BJ (cell line): ENCODE results near the gene CDC5L. TPM values are rescaled to one million over a fixed set of nuclear protein-coding genes. Genes with fewer than 3 reads are reported as not detected.

Experiments used
- CTCF ChIA-PET: fragments of 350-600 bp; formaldehyde crosslinking; extraction: SDS; loops from one replicate; lab custom pipeline; 2021; ENCODE audit warnings: antibody characterized with exemption, inconsistent platforms; lab: Yijun Ruan, JAX
- POLR2A ChIA-PET: fragments of 300-600 bp; sonication (Branson Sonifier 250); formaldehyde crosslinking; extraction: SDS; loops from one replicate; lab custom pipeline; 2021; ENCODE audit warnings: antibody characterized with exemption; lab: Charles Lee
- DNase-seq: peaks from one replicate; pipeline ENCODE4 v3.0.0-alpha.2; 2011; ENCODE audit warnings: low read depth
- H3K27me3 ChIP-seq: 2 replicates; pipeline ENCODE4 v1.6.0; 2011; ENCODE audit warnings: low read length; ENCODE audit not compliant: control insufficient read depth, insufficient read depth
- H3K36me3 ChIP-seq: 2 replicates; pipeline ENCODE4 v1.5.1; 2011; ENCODE audit warnings: low read length; ENCODE audit not compliant: control insufficient read depth, insufficient read depth
- H3K4me3 ChIP-seq: 2 replicates; pipeline ENCODE4 v1.5.1; 2011; ENCODE audit warnings: low read depth, mild to moderate bottlenecking, control low read depth, low read length
- CTCF ChIP-seq: IDR thresholded peaks from 2 replicates; pipeline ENCODE4 v1.5.1; 2011; ENCODE audit warnings: low read depth, mild to moderate bottlenecking, control low read depth, inconsistent platforms, low read length, moderate library complexity; ENCODE audit not compliant: insufficient read depth
- polyA plus RNA-seq: library from polyadenylated mRNA; depleted of rRNA; stranded (reverse); fragments of >200 nt; gene quantifications from 2 replicates; pipeline ENCODE4 v1.2.3, GENCODE V29; 2011

The CDC5L gene
- polyA plus RNA-seq, 1 experiment = 7.6 TPM

DNA sequence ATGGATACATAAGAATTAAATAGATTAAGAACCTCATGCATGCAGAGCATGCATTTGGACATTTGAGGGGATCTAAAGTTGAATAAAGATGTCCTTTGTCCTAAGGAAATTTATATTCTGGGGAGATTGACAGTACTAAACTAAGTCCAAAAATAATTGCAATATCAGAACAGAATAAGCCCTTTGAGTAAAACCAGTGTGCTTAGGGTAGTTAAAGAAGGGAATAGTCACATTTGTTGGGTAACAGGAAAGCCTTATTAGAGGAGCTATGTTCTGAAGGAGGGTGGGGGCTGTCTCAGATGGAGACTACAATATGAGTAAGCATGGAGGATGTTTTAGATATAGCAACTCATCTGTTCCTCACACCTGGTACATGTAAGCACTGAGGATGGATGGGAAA, 35.8 kb downstream of the CDC5L start:
- Histone ChIP-seq H3K36me3 (peaks cover 2% of the 10 kb centered on the region; the same call in 1 of the 2 replicates), H3K27me3 (no peaks in the 10 kb centered on the region), H3K4me3 (no peak overlapping the region)
- DNase-seq = no peak
- TF ChIP-seq CTCF = no peak
- CTCF ChIA-PET = interaction anchor here (2.9 kb wide), 1 partner anchor 33 kb away, joined by 15 read pairs; no protein-coding TSS in a partner anchor
- POLR2A ChIA-PET = no interaction called here

- no peak for TF ChIP-seq CTCF
- POLR2A ChIA-PET = no interaction called here
- Histone ChIP-seq H3K4me3 (no peak overlapping the region), H3K36me3 (peaks cover 2% of the 10 kb centered on the region; the same call in 1 of the 2 replicates), H3K27me3 (no peaks in the 10 kb centered on the region)
- DNase-seq = no peak
- CTCF ChIA-PET = interaction anchor here (1.3 to 2.9 kb wide), 2 partner anchors 30 to 35 kb away, joined by 3 to 15 read pairs; no protein-coding TSS in a partner anchor
Observed at GRCh38 chr6:44425951-44426350, 38.4 kb downstream of the CDC5L start.

DNA sequence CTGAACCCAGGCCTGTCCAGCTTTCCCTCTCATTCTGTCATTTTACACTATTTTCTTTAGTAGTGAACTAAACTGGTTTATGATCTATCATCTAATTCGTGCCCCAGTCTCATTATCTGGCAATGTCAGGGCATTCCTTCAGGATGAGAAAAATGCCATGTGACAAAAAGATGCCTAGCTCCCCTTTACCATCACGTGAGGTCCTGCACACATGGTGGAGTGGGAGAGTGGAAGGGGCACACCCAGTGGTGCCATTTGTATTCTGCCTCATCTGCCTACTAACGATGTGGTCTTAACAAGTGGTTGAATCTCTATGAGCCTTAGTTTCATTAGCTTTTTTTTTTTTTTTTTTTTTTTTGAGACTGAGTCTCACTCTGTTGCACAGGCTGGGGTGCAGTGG, 41.2 kb downstream of the CDC5L start:
- POLR2A ChIA-PET = interaction anchor here (0.6 kb wide), 1 partner anchor 764 kb away, joined by 12 read pairs; no protein-coding TSS in a partner anchor
- H3K27me3 ChIP-seq = no peaks in the 10 kb centered on the region
- CTCF ChIA-PET = interaction anchor here (1.3 to 6.8 kb wide), 5 partner anchors 11 to 165 kb away, joined by 3 to 81 read pairs (median 5); no protein-coding TSS in a partner anchor
- DNase-seq = no peak
- no peaks in the 10 kb centered on the region for H3K36me3 ChIP-seq
- no peak for TF ChIP-seq CTCF
- H3K4me3 ChIP-seq = no peak overlapping the region

- POLR2A ChIA-PET = interaction anchor here (0.6 kb wide), 1 partner anchor 9 kb away, joined by 4 read pairs; no protein-coding TSS in a partner anchor
- H3K36me3 ChIP-seq = no peaks in the 10 kb centered on the region
Observed at GRCh38 chr6:44430326-44430725, 42.8 kb downstream of the CDC5L start.

More at GRCh38 chr6:44430326-44430725, 42.8 kb downstream of the CDC5L start:
- no peaks in the 10 kb centered on the region for H3K27me3 ChIP-seq
- no peak overlapping the region for H3K4me3 ChIP-seq
- TF ChIP-seq CTCF = no peak
- CTCF ChIA-PET = interaction anchor here (0.7 to 6.8 kb wide), 8 partner anchors 10 to 1127 kb away, joined by 3 to 81 read pairs (median 7); no protein-coding TSS in a partner anchor
- DNase-seq = no peak
